GM12872 (cell line): Measurements from ENCODE around the gene SPAG7.

ENCODE experiments used
- TF ChIP-seq, protein P1 (sequence below): IDR thresholded peaks from 3 replicates; pipeline ENCODE4 v1.5.1; 2011; ENCODE audit warnings: low read depth, mild to moderate bottlenecking, low read length, moderate library complexity; ENCODE audit not compliant: insufficient read depth

Gene SPAG7

DNA sequence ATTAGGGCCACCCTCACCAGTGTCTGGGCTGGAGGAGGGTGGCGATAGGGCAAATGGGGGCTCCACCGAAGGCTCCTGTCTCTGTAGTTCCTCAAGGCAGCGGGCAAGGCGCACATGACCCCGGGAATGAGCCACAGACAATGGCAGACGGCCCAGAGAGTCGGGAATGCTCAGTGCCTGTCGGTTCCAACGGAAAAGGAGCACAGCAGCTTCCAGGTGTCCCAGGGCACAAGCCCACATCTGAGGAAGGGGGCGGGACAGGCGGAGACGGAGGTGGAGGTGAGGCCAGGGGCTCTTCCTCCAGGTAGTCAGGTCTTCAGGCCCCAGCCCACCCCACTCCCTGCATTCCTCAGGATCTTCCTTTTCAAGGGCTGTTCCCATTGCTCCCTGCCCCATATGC, 5.1 kb upstream of the SPAG7 start:
- TF ChIP-seq, protein P1, sequence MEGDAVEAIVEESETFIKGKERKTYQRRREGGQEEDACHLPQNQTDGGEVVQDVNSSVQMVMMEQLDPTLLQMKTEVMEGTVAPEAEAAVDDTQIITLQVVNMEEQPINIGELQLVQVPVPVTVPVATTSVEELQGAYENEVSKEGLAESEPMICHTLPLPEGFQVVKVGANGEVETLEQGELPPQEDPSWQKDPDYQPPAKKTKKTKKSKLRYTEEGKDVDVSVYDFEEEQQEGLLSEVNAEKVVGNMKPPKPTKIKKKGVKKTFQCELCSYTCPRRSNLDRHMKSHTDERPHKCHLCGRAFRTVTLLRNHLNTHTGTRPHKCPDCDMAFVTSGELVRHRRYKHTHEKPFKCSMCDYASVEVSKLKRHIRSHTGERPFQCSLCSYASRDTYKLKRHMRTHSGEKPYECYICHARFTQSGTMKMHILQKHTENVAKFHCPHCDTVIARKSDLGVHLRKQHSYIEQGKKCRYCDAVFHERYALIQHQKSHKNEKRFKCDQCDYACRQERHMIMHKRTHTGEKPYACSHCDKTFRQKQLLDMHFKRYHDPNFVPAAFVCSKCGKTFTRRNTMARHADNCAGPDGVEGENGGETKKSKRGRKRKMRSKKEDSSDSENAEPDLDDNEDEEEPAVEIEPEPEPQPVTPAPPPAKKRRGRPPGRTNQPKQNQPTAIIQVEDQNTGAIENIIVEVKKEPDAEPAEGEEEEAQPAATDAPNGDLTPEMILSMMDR: no peak

DNA sequence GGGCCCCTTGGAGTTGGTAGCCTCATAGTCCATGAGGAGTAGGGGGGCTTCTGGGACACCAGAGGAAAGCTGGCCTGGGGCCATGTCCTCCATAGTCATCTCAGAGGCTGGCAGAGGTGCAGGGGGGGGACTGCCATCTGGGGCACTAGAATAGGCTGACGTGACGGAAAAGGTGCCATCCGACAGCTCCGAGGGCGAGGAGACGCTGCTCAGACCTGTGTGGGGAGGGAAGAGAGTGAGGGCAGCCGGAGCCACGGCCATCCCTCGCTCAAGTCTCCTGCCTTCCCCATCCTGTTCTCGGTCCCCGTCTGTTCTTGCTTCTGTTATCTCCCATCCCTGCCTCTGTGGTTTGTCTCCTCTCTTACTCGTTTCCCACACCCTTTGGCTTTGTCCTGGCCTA, 4.7 kb upstream of the SPAG7 start:
- TF ChIP-seq, protein P1: no peak

DNA sequence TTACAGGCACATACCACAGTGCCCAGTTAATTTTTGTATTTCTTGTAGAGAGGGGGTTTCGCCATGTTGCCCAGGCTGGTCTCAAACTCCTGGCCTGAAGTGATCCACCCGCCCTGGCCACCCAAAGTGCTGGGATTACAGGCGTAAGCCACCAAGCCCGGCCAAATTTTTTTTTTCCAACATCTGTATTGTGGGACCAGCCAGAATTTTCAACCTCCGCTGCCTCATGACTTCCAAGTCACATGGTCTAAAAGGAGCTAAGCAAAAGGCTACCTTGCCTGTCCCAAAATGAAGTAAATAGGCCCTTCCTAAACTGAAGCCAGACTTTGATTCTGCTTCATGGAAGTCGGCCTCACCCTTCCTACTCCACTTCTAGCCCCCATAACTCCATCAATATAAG, 4.2 kb upstream of the SPAG7 start:
- TF ChIP-seq, protein P1: no peak

DNA sequence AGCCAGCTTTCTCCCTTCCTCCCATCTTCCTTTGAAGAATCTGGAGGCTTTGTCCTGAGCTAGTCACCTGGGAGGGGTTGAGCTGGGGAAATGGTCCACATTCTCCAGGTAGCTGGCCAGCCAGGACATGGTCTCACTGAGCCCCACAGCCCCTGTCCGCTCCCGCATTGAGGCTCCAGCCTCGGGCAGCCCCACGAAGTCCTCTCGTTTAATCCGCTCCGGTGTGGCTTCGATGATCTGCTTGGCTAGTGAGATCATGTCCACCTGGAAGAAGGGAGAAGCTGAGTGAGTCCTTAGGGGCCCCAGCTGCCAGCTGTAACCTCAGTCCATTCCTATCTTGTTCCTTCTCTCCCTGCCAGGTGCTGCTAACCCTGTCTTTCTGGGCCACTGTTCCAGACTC, 2.7 kb upstream of the SPAG7 start:
- TF ChIP-seq, protein P1: no peak

DNA sequence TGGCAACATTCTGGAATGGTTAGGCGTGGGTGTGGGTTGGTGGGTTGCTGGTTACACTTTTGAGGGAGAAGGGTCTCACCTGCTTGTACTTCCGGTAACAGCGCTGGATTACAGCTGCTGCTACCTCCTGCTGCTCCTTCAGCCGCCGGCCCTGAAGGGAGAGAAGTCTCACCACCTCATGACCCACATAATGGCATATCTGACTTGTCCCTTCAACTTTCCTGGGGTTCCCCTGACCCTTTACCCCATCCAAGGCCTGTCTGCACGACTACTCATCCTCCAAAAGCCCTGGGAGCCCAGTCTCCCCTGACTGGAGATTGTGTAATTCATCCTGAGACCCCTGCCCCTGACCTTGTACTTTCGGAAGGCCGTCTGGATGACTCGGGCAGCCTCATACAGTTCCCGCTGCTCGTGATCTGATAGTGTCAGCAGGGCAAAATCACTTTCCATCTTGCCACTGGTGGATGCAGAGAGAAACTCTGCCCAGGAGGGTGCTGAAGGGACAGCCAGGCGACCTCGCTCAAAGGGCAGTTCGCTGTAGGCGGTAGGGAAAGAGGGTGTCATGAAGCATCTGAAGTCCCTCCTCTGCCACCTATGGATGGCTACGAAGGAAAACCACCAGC, 2.0 kb upstream of the SPAG7 start:
- TF ChIP-seq, protein P1: no peak

DNA sequence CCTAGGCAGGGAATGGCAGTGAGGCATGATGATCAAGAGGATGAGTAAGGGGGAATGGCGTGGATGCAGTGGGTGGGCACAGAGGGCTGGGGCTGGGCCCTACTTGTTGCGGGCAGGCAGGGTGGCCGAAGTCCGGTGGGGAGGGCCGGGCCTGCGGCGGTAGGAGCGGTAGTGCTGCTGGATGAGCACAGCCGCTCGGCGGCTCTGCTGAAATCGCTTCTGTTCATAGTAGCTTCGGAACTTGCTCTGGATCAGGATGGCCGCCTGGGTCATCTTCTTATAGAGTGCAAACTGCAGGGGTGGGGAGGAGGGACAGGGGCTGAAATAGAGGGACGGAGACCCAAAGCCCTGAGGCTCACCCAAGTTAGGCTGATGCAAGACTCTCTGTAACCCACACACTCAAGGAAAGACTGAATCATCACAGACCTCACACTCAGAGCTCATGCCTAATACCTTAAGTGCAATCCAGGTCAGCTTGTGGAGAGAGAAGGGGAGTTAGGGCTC, 1.5 kb upstream of the SPAG7 start:
- TF ChIP-seq, protein P1: no peak

DNA sequence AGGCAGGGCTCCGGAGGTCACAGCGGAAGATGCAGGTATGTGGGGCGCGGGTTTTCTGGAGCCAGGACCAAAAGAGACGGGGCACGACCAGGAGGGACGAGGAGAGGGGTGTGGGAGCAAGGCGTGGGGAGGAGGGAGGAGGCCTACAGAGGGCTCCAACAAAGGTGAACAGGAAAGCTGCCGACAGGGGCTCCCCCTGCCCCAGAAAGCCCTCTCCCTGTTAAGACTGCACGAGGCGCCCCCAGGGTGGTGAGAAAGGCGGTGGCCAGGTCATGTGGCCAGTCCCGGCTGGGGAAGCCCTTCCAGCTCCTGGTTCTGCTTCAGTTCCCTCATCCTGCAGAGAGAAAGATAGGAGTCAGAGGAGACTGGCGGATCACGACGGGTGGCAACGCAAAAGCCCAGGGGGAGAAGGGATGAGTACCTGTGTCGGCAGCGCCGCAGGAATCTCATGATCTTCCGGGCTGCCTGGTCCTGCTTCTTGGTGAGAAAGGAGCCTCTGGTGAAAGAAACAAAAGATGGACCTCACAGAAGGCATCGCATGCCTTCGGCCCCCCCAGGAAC, 949 bp upstream of the SPAG7 start:
- TF ChIP-seq, protein P1: no peak
